ENCODE results near the gene ANKRD33.

ANKRD33 gene

GRCh38 chr12:51860986-51861385 lies 26.9 kb upstream of the ANKRD33 start:
- DNase-seq (ENCODE audit: low spot score), result no peak

GRCh38 chr12:51862947-51863346 lies 25.0 kb upstream of the ANKRD33 start:
- no peak for DNase-seq (ENCODE audit: low spot score)

DNA sequence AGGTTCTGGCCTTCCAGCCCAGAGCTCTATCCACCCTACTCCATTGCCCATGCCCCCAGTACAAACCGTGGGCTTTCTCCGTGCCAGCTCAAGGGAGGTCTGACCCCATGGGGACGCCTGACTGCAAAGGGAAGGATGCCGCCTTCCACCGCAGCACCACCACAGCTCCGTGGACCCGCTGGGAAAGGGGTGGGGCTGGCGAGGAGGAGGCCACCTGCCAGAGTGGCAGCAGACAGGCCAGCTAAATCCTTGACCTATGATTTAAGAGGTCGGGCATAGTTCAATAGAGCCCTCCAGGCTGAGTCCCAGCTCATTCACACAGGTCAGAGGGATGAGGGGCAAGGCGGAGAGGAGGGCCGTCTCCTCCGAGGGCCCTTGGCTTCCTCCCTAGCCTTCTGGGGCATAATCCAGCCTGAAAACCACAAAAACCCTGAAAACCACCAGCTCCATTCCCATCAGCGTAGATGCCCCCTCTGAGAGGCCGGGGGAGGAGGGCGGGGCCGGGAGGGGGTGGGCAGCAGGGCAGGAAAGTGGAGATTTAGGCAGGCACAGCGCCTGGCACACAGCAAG lies 24.5 kb upstream of the ANKRD33 start:
- DNase-seq (ENCODE audit: low spot score), result no peak

DNA sequence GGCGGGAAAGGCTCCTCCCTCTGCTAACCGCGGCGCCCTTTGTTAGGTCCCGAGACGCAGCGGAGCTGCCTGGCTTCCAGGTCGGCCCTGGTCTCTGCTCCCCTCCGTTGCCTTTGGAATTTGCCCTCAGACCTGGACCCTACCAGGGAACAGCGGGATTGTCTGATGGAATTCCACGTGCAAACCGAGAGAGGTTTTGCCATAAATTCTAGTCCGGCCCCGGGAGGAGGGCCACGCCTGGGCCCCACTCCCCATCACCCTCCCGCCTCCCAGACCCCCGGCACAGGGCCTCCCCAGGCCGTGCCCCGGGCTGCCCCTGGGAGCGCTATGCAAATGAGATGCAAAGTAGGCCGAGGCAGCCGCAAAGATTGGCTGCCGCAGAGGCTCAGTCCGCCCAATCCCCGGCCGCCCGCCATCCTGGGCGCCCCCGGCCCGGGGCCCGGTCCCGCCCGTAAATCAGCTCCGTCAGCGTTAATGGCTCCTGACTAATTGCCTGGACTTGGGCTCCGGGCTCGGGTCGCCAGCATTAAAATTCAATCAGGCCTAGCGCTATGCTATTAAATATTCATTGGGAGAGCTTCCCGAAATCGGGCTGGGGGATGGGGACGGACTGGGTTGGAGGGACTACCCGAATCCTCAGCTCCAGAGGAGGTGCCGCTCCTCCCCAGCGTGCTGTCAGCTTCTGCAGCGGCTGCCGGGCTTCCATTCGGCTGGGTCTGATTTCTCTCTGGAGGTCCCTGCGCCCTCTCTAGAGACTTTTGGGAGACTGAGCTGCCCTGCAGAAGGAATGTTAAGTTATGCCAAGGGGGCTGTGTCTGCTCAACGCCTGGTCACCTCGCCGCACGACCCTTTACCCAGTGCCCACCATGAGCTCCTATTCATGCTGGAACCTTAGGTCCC lies 23.7 kb upstream of the ANKRD33 start:
- DNase-seq (ENCODE audit: low spot score), result peak; percentile 64

GRCh38 chr12:51864833-51865670 lies 22.9 kb upstream of the ANKRD33 start:
- DNase-seq (ENCODE audit: low spot score), result peak; percentile 14

- DNase-seq (ENCODE audit: low spot score), result no peak
These were observed 22.1 kb upstream of the ANKRD33 start for GRCh38 chr12:51865757-51866270.

GRCh38 chr12:51866324-51866723 lies 21.6 kb upstream of the ANKRD33 start:
- DNase-seq (ENCODE audit: low spot score), result no peak

DNA sequence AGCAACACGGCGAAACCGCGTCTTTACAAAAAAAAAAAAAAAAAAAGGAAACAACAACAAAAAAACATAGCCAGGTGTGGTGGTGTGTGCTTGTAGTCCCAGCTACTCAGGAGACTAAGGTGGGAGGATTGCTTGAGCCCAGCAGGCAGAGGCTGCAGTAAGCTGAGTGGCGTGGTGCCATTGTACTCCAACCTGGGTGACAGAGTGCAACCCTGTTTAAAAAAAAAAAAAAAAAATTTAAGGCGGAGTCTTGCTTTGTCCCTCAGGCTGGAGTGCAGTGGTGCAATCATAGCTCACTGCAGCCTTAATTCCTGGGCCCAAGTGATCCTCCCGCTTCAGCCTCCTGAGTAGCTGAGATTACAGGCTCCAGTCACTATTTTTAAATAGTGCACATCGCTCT lies 21.1 kb upstream of the ANKRD33 start:
- DNase-seq (ENCODE audit: low spot score), result no peak

DNA sequence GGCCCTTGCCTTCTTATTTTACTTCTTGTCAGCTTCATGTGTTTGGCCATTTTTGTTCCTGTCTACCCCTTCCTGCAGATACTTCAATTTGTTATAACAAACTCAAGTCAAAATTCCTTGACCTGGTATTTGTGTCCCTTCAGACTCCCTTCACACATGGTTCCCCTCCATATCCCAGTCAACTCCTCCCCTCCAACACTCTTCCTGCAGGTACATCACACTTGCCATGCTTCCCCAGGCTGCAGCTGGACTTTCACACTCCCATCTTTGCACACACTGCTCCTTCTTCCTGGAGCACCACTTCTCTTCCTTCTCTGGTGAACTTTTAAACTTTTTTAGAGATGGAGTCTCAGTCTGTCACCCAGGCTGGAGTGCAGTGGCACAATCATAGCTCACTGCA lies 20.5 kb upstream of the ANKRD33 start:
- DNase-seq (ENCODE audit: low spot score), result no peak

DNA sequence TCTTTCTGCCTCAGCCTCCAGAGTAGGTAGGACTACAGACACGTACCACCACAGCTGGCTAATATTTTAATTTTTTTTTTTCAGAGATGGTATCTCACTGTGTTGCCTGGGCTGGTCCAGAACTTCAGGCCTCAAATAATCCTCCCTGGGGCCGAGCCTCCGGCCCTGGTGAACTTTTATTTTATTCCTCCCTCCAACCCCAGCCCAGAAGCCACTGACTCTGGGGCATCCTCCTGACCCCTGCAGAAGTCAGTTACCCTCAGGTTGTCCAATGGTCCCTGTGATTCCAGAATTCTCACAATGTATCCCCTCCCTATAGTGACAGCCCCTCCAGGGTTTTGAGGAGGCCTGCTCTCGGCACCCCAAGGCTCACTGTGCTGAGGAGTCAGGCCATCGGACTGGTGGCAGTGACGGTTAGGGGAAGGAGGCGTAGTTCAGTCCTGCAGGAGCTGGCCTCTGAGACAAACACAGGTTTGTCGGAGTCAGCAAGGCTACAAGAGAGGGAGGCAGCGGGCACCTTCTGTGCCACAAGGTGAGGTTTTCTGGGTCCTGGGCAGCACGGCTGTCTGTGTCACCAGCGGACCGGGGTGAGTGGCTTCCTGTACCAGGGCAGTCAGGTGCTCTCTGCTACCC lies 20.0 kb upstream of the ANKRD33 start:
- no peak for DNase-seq (ENCODE audit: low spot score)

- peak; percentile 57 for DNase-seq (ENCODE audit: low spot score)
These were observed 18.9 kb upstream of the ANKRD33 start for GRCh38 chr12:51868821-51869495.

DNA sequence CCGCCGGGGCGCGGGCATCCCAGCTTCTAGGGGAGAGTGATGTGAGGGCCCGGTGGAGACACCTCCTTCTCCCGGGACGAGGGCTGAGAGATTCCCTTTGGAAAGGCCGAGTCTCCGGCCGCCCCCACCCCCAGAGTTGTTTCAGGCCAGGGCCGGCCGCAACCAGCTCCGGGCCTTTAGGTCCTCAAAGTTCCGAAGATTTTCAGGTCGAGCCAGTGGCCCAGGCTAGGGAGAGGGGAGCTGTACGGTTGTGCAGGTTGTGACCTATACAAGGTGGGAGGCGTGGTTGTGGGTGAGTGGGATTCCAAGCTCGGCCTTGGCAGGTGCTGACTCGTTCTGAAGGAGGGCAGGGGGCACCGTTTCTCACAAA lies 18.4 kb upstream of the ANKRD33 start:
- DNase-seq (ENCODE audit: low spot score), result no peak

DNA sequence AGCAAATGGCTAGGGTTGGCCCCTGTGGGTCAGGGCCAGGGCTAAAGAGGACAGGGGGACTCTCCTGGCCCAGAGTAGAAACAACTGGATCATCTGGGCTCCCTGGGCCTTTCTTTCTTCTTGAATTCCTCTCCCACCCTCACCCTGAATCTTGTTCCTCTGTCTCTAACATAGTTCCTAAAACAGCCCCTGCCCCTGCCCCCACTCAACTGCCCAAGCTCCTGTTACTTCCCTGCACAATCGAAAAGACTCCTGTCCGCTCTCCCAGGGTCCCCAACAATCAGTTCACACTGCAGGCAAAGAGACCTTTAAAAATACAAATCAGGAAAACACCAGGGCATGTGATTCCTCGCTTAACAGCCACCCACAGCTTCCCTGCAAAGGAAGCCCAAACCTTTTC lies 18.0 kb upstream of the ANKRD33 start:
- no peak for DNase-seq (ENCODE audit: low spot score)

DNA sequence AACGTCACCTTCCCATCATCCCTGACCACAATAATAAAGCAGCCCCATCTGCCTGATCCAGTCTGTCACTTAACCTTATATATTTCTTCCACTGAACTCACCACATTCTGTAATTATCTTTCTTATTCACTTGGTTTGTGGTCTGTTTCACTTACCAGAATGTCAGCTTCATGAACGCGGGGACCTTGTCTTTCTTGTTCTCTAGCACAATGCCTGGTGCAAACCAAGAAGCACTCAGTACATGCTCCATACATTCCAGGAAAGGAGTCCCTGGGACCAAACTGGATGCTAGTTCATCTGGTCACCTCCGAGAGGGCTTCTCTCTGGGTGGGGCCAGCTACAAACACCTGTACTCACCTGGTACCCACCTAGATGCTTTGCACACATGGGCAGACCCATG lies 17.4 kb upstream of the ANKRD33 start:
- no peak for DNase-seq (ENCODE audit: low spot score)

- no peak for DNase-seq (ENCODE audit: low spot score)
These were observed 16.8 kb upstream of the ANKRD33 start for GRCh38 chr12:51871126-51871525.

- DNase-seq (ENCODE audit: low spot score), result no peak
These were observed 15.8 kb upstream of the ANKRD33 start for GRCh38 chr12:51871918-51872688.

GRCh38 chr12:51872689-51872981 lies 15.3 kb upstream of the ANKRD33 start:
- no peak for DNase-seq (ENCODE audit: low spot score)

DNA sequence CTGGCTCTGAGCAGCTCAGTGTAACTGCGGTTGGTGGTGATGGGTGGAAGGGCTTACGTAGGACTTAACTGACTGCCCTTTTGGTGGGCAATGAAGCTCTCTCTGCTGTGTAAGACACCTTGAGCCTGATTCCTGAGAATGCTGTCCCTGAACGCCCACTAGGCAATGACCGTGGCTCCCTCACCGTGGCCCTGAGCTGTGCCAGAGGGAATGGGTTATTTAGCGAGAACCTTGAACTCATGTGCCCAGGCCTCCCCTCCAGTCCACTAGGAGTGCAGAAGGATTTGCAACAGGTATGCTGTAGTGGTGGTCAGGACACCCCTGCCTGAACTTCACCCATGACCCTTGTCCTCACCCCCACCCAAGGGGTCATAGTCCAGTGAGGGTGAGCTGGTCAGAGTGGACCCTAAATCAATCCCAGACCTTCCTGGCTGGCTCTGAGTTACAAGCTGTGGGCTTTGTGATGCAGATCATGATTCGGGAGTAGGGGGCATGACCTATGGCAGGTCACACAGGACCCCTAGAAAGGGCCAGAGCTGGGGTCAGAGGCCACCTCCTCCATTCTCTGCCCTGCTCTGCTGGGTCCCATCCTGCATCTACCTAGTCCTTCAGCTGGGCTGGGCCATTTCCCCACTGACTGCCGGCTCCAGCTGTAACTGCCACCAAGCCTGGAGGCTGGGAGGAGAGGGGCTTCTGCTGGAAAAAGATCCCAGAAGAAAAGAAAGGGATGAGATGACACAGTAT lies 14.5 kb upstream of the ANKRD33 start:
- no peak for DNase-seq (ENCODE audit: low spot score)

DNA sequence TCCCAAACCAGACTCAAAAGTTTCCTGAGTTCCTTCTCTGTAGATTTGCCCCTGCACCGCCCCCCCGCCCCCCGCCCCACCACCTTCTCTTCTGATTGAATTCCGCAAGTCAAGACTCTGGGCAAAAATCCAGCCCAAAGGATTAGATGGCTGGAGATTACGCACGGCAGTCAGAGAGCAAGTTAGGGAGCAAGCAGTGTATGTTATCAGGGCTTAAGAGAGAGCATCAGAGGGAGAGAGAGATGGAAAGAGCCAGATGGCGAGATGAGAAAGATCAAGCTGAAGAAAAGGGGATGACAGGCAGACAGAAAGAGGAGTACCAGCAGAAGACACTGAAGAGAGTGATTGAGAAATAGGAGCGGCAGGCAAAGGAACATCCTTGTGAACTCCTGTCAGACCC lies 13.9 kb upstream of the ANKRD33 start:
- no peak for DNase-seq (ENCODE audit: low spot score)

GRCh38 chr12:51874486-51874885 lies 13.4 kb upstream of the ANKRD33 start:
- no peak for DNase-seq (ENCODE audit: low spot score)
